B cell (primary cell): ENCODE results near the gene UGT2B17. TPM values are rescaled to one million over a fixed set of nuclear protein-coding genes. Genes with fewer than 3 reads are reported as not detected.

ENCODE experiments used
- ATAC-seq: fragments of 200-7000 bp; cut with Tn5 transposase; one replicate; pipeline ENCODE4 v1.10.0; 2021; ENCODE audit warnings: low read depth, mild to moderate bottlenecking, moderate number of reproducible peaks, moderate library complexity
- CTCF ChIA-PET: fragments of 350-600 bp; sonication (Branson Sonifier 250); formaldehyde crosslinking; loops from one replicate; lab custom pipeline; 2021; ENCODE audit warnings: antibody characterized with exemption, inconsistent platforms; lab: Charles Lee
- POLR2A ChIA-PET: fragments of 350-600 bp; sonication (Branson Sonifier 250); formaldehyde crosslinking; loops from one replicate; lab custom pipeline; 2021; ENCODE audit warnings: antibody characterized with exemption; lab: Charles Lee
- DNase-seq: peaks from one replicate; pipeline ENCODE4 v3.0.0; 2013
- H2AFZ ChIP-seq: 2 replicates; pipeline ENCODE4 v1.6.1; 2012; ENCODE audit warnings: mild to moderate bottlenecking, low read depth, low read length; ENCODE audit not compliant: insufficient read depth, poor library complexity, severe bottlenecking
- H3K27ac ChIP-seq, 2 donors: 1 replicate in 1 of 2; 2 replicates in 1 of 2; pipeline ENCODE4 v1.5.1; 2012 to 2013; ENCODE audit warnings: low read length in 2 of 2, mild to moderate bottlenecking in 2 of 2, moderate library complexity in 1 of 2
- H3K27me3 ChIP-seq, 4 experiments: fragments of 200-600 bp in 1 of 4; sonication (generic) in 1 of 4; replicated peaks in 1 of 4; 1 replicate in 2 of 4; 2 replicates in 2 of 4; pipeline versions ENCODE4 v1.6.1 to v1.7.0; 2013 to 2016; ENCODE audit warnings: low read length in 3 of 4, mild to moderate bottlenecking in 2 of 4, mixed read lengths in 1 of 4, moderate library complexity in 1 of 4; ENCODE audit not compliant: insufficient read depth in 4 of 4, control insufficient read depth in 3 of 4; ENCODE audit errors: control extremely low read depth in 1 of 4
- H3K36me3 ChIP-seq, 2 experiments: replicated peaks in 1 of 2; 1 replicate in 1 of 2; 2 replicates in 1 of 2; pipeline versions ENCODE4 v1.6.1 to v1.7.1; 2013; ENCODE audit warnings: low read length in 1 of 2; ENCODE audit not compliant: insufficient read depth in 2 of 2, control insufficient read depth in 1 of 2; ENCODE audit errors: control extremely low read depth in 1 of 2, extremely low read depth in 1 of 2
- H3K4me1 ChIP-seq, 2 donors: fragments of 200-600 bp in 1 of 2; sonication (generic) in 1 of 2; 1 replicate in 1 of 2; 2 replicates in 1 of 2; pipeline versions ENCODE4 v1.5.1 to v1.6.1; 2013 to 2017; ENCODE audit warnings: low read length in 2 of 2; ENCODE audit not compliant: control insufficient read depth in 2 of 2, insufficient read depth in 2 of 2
- H3K4me2 ChIP-seq: replicated peaks from 2 replicates; pipeline ENCODE3; 2012; ENCODE audit warnings: mild to moderate bottlenecking, low read depth, low read length; ENCODE audit not compliant: poor library complexity, severe bottlenecking
- H3K4me3 ChIP-seq, 5 experiments: fragments of 200-600 bp in 1 of 5; sonication (generic) in 1 of 5; 1 replicate in 3 of 5; 2 replicates in 2 of 5; pipeline versions ENCODE4 v1.5.1 to v1.7.0; 2011 to 2016; ENCODE audit warnings: low read length in 4 of 5, mild to moderate bottlenecking in 4 of 5, low read depth in 2 of 5, control low read depth in 1 of 5, moderate library complexity in 1 of 5; ENCODE audit not compliant: insufficient read depth in 1 of 5; ENCODE audit errors: control extremely low read depth in 1 of 5, extremely low read depth in 1 of 5
- H3K79me2 ChIP-seq: fragments of 200-600 bp; sonication (generic); one replicate; pipeline ENCODE4 v1.6.0; 2016; ENCODE audit warnings: low read length; ENCODE audit not compliant: control insufficient read depth, insufficient read depth
- H3K9ac ChIP-seq: fragments of 200-600 bp; sonication (generic); 2 replicates; pipeline ENCODE4 v1.6.1; 2017; ENCODE audit warnings: mild to moderate bottlenecking, low read length, moderate library complexity
- H3K9me3 ChIP-seq, 3 donors: one replicate each; pipeline versions ENCODE4 v1.6.1 to v1.7.1; 2013; ENCODE audit warnings: low read length in 2 of 3; ENCODE audit not compliant: control insufficient read depth in 2 of 3, insufficient read depth in 1 of 3; ENCODE audit errors: control extremely low read depth in 1 of 3
- H4K20me1 ChIP-seq: 2 replicates; pipeline ENCODE4 v1.6.0; 2012; ENCODE audit warnings: mild to moderate bottlenecking, low read length; ENCODE audit not compliant: insufficient read depth, control insufficient read depth, poor library complexity, severe bottlenecking
- H3K27ac Mint-ChIP-seq: one replicate; pipeline ENCODE4 v1.8.0; 2021; ENCODE audit warnings: mixed read lengths
- H3K27me3 Mint-ChIP-seq: one replicate; pipeline ENCODE4 v1.8.0; 2021; ENCODE audit warnings: mixed read lengths
- H3K4me1 Mint-ChIP-seq: one replicate; pipeline ENCODE4 v1.8.0; 2021; ENCODE audit warnings: mixed read lengths
- H3K4me3 Mint-ChIP-seq: one replicate; pipeline ENCODE4 v1.8.0; 2021; ENCODE audit warnings: mixed read lengths
- H3K9me3 Mint-ChIP-seq: one replicate; pipeline ENCODE4 v1.8.0; 2022; ENCODE audit warnings: mixed read lengths; ENCODE audit not compliant: insufficient read depth
- EZH2 ChIP-seq: IDR thresholded peaks from 2 replicates; pipeline ENCODE4 v1.6.1; 2012; ENCODE audit warnings: borderline replicate concordance, low read depth, mild to moderate bottlenecking, moderate library complexity, low read length; ENCODE audit not compliant: insufficient read depth, poor library complexity, severe bottlenecking
- WGBS: methylation state at CpG from one replicate; pipeline ENCODE4 v1.1.5; 2013; ENCODE audit warnings: missing lambda C conversion rate; ENCODE audit not compliant: insufficient coverage; 5-methylcytosine and 5-hydroxymethylcytosine counted together
- intact Hi-C: fragments of 100-400 bp; cut with micrococcal nuclease; formaldehyde crosslinking; loops from one replicate; pipeline ENCODE4 v1.10.0; 2022
- polyA plus RNA-seq: library from polyadenylated mRNA; depleted of rRNA; stranded (reverse); fragments of >200 nt; gene quantifications from 2 replicates; pipeline ENCODE4 v1.2.3, GENCODE V29; 2012
- total RNA-seq, 2 donors: library from RNA; stranded (reverse); fragments of 120-200 nt in 1 of 2; gene quantifications; 1 replicate in 1 of 2; 2 replicates in 1 of 2; pipeline versions ENCODE4 v1.2.3 to v1.2.4, GENCODE V29; 2013 to 2022
- TF ChIP-seq, protein P1 (sequence below): fragments of 200-600 bp; IDR thresholded peaks from one replicate; pipeline ENCODE4 v1.8.0; 2022; ENCODE audit warnings: antibody characterized with exemption, mild to moderate bottlenecking

The UGT2B17 gene
- total and polyA plus RNA-seq, 2 donors (not counting 1 experiment from before 2014, with no cell fraction given): 0.52 TPM; not detected in 1

DNA sequence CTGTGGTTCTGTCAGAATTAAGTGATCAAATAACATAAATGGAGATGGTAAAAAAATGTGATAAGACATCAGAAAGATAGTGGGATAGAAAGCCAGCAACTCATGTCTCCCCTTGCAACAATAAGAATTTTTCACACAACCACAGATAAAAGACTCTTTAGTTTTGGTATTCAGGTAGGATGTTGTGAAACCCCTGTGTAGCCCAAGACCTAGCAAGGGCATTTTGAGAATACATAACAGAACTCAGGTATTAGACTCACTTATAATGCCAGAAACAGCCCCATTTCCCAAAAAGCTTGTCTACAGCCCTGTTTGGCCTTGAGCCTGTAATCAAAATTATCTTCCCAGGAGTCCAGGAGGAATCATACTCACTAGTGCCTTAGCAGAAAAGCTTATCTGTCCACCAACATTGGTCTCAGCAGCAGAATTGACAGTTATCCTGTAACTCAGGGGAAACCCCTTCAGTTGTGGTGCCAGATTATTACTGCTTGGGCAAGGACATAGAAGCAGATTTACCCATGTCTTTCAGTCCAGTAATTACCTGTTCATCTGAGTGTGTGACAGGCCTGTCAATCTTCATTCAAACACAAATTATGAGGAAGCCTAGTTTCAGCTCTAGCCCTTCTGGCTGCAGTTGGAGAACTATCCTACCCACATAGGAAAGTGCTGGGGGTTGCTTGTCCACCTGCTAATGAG, 41.0 kb upstream of the UGT2B17 start:
- H3K36me3 ChIP-seq: no peaks in the 10 kb centered on the region
- intact Hi-C loops: no loop called here
- H3K4me3 ChIP-seq: no peak overlapping the region
- no peak overlapping the region for H3K4me2 ChIP-seq
- no peak overlapping the region for H3K9ac ChIP-seq
- no peaks in the 10 kb centered on the region for H3K9me3 ChIP-seq
- POLR2A ChIA-PET: no interaction called here
- Mint-ChIP-seq H3K27ac (no peak overlapping the region), H3K4me3 (no peak overlapping the region), H3K9me3 (no peaks in the 10 kb centered on the region), H3K27me3 (no peaks in the 10 kb centered on the region), H3K4me1 (peaks cover 2% of the 10 kb centered on the region)
- H3K4me1 ChIP-seq: no peaks in the 10 kb centered on the region
- CTCF ChIA-PET: no interaction called here
- no peaks in the 10 kb centered on the region for H3K79me2 ChIP-seq
- H3K27ac ChIP-seq: no peak overlapping the region
- no peak for ATAC-seq
- H3K27me3 ChIP-seq: no peaks in the 10 kb centered on the region
- no peak overlapping the region for H2AFZ ChIP-seq
- TF ChIP-seq, protein P1, sequence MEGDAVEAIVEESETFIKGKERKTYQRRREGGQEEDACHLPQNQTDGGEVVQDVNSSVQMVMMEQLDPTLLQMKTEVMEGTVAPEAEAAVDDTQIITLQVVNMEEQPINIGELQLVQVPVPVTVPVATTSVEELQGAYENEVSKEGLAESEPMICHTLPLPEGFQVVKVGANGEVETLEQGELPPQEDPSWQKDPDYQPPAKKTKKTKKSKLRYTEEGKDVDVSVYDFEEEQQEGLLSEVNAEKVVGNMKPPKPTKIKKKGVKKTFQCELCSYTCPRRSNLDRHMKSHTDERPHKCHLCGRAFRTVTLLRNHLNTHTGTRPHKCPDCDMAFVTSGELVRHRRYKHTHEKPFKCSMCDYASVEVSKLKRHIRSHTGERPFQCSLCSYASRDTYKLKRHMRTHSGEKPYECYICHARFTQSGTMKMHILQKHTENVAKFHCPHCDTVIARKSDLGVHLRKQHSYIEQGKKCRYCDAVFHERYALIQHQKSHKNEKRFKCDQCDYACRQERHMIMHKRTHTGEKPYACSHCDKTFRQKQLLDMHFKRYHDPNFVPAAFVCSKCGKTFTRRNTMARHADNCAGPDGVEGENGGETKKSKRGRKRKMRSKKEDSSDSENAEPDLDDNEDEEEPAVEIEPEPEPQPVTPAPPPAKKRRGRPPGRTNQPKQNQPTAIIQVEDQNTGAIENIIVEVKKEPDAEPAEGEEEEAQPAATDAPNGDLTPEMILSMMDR: no peak
- TF ChIP-seq EZH2: no peak
- DNase-seq: no peak
- no peaks in the 10 kb centered on the region for H4K20me1 ChIP-seq

DNA sequence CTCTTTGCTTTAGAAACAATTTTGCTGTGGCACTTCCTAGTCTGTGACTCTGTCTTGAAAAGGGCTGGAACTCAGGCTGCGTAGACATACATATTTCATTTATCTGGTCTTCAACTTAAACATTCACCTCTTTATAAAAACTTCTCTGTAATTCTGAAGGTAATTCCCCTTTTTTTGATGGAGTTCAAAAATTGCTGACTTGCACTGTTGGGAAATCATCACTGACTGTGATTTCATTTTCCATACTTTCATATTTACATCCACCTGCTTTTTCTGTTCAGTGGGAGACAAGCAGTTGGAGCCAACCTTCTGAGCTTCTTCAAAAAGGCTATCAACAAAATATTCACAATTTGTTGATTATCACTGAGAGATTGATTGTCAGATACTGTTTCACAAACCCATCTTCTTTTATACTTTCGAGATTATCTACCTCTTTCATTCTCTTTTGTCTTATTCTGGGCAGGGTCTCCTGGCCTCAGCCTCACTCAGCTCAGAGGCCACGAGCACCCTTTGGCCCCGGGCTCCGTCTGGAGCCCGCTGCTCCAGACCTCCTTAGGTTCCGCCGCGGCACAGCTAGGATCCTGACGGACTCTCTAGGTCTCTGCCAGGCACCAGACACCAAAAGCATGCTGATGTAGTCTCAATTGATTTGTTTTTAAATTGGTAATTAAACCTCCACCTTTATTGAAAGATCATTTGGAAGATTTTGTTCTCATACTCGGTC, 39.7 kb upstream of the UGT2B17 start:
- Mint-ChIP-seq H3K4me1 (no peaks in the 10 kb centered on the region), H3K27ac (no peak overlapping the region), H3K9me3 (no peaks in the 10 kb centered on the region), H3K4me3 (no peak overlapping the region), H3K27me3 (no peaks in the 10 kb centered on the region)
- H3K9ac ChIP-seq: no peak overlapping the region
- H2AFZ ChIP-seq: no peak overlapping the region
- no peaks in the 10 kb centered on the region for H3K36me3 ChIP-seq
- no peak overlapping the region for H3K27ac ChIP-seq
- intact Hi-C loops: no loop called here
- H4K20me1 ChIP-seq: no peaks in the 10 kb centered on the region
- no peak overlapping the region for H3K4me3 ChIP-seq
- H3K27me3 ChIP-seq: no peaks in the 10 kb centered on the region
- POLR2A ChIA-PET: no interaction called here
- DNase-seq (no peak), ATAC-seq (no peak)
- CTCF ChIA-PET: no interaction called here
- 89% methylated on average over 8 of the region's 11 CpGs for WGBS
- no peak overlapping the region for H3K4me2 ChIP-seq
- H3K79me2 ChIP-seq: no peaks in the 10 kb centered on the region
- H3K4me1 ChIP-seq: no peaks in the 10 kb centered on the region
- H3K9me3 ChIP-seq: no peaks in the 10 kb centered on the region
- TF ChIP-seq EZH2: no peak
- TF ChIP-seq, protein P1: no peak
